CD8-positive, alpha-beta memory T cell (primary cell): ENCODE data around the gene TMED6. TPM values are rescaled to one million over a fixed set of nuclear protein-coding genes. Genes with fewer than 3 reads are reported as not detected.

ENCODE experiments used
- CTCF ChIA-PET: fragments of 350-600 bp; sonication (Branson Sonifier 250); formaldehyde crosslinking; loops from one replicate; lab custom pipeline; 2021; ENCODE audit warnings: antibody characterized with exemption; lab: Charles Lee
- POLR2A ChIA-PET: fragments of 350-600 bp; sonication (Branson Sonifier 250); formaldehyde crosslinking; loops from one replicate; lab custom pipeline; 2021; ENCODE audit warnings: antibody characterized with exemption; lab: Charles Lee
- DNase-seq, 5 donors: peaks; one replicate each; pipeline versions ENCODE4 v3.0.0 to v3.0.0-alpha.2; 2020 to 2022; ENCODE audit warnings: mixed read lengths in 1 of 5
- H3K27ac ChIP-seq: one replicate; pipeline ENCODE4 v1.7.0; 2013; ENCODE audit warnings: low read depth, mild to moderate bottlenecking, low read length, moderate library complexity
- H3K27me3 ChIP-seq: 2 replicates; pipeline ENCODE4 v1.7.0; 2013; ENCODE audit warnings: low read length, mild to moderate bottlenecking; ENCODE audit not compliant: insufficient read depth, poor library complexity, severe bottlenecking
- H3K36me3 ChIP-seq: 2 replicates; pipeline ENCODE4 v1.7.0; 2013; ENCODE audit warnings: mild to moderate bottlenecking, low read length, moderate library complexity; ENCODE audit not compliant: insufficient read depth
- H3K4me1 ChIP-seq: 2 replicates; pipeline ENCODE4 v1.7.0; 2013; ENCODE audit warnings: mild to moderate bottlenecking, low read length, moderate library complexity; ENCODE audit not compliant: insufficient read depth
- H3K4me3 ChIP-seq: 2 replicates; pipeline ENCODE4 v1.7.0; 2013; ENCODE audit warnings: mild to moderate bottlenecking, low read length
- H3K9me3 ChIP-seq: 2 replicates; pipeline ENCODE4 v1.7.0; 2013; ENCODE audit warnings: mild to moderate bottlenecking, low read length
- H3K27ac Mint-ChIP-seq, 8 donors: one replicate each; pipeline ENCODE4 v1.8.0; 2020 to 2021; ENCODE audit warnings: mixed read lengths in 8 of 8, mild to moderate bottlenecking in 6 of 8, inconsistent platforms in 3 of 8, moderate library complexity in 3 of 8
- H3K27me3 Mint-ChIP-seq, 2 donors: one replicate each; pipeline ENCODE4 v1.8.0; 2020 to 2021; ENCODE audit warnings: mixed read lengths in 2 of 2, mild to moderate bottlenecking in 1 of 2, moderate library complexity in 1 of 2
- H3K36me3 Mint-ChIP-seq, 3 donors: one replicate each; pipeline ENCODE4 v1.8.0; 2020 to 2021; ENCODE audit warnings: mixed read lengths in 3 of 3, inconsistent platforms in 1 of 3, mild to moderate bottlenecking in 1 of 3
- H3K4me1 Mint-ChIP-seq, 3 donors: one replicate each; pipeline ENCODE4 v1.8.0; 2020 to 2021; ENCODE audit warnings: mixed read lengths in 3 of 3, inconsistent platforms in 1 of 3, mild to moderate bottlenecking in 1 of 3
- H3K4me3 Mint-ChIP-seq, 7 donors: one replicate each; pipeline ENCODE4 v1.8.0; 2020 to 2021; ENCODE audit warnings: mixed read lengths in 7 of 7, mild to moderate bottlenecking in 6 of 7, moderate library complexity in 4 of 7, inconsistent platforms in 2 of 7
- H3K9me3 Mint-ChIP-seq, 5 donors: one replicate each; pipeline ENCODE4 v1.8.0; 2020 to 2022; ENCODE audit warnings: mixed read lengths in 5 of 5, mild to moderate bottlenecking in 3 of 5, moderate library complexity in 2 of 5, inconsistent platforms in 1 of 5
- polyA plus RNA-seq: library from polyadenylated mRNA; unstranded; fragments of 300-500 nt; fragmentation: Illumina TruSeq; gene quantifications from one replicate; pipeline ENCODE4 v1.2.3, GENCODE V29; 2021
- total RNA-seq, 2 experiments: library from RNA; stranded (reverse); gene quantifications; one replicate each; pipeline ENCODE4 v1.2.3, GENCODE V29; 2021

TMED6 gene
- total RNA-seq (1 to 10 TPM in 1 of 2 experiments, under 1 TPM in 1; 0.80 to 1.4 TPM), polyA plus RNA-seq (not detected)

DNA sequence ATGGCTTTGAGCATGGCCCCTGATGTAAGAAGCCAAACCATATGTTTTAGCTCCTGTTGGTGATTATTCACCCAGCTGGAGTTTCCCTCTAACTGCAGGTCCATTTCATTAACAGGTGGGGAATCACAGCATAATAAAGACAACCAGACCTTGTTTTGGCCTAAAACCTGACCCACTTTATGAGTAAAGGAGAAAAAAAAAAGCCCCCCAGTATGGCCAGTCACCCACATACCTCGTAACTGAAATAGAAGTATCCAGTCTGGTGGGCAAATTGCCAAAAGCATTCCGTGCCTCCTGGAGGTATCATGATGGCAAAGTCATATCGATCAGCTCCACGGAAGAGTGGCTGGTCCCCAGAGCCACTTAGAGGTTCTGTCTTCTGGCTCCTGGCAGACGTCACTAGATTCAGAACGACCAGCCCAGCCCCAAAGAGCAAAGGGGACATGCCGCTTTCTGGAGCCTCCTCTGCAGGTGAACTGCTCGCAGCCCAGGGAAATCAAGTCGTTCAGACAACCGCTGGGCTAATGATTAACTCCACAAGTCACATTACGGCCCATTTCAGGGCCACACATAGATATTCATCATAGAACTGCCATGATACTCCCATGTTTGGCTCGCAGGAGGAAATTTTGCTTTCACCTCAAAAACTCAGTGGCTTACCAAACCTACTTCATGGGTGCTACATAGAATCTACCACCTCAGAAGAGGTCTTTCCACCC, at the start of gene TMED6:
Gene TMED6 (minus strand): TSS at position 478 of the 719 bp plus-strand sequence. CDS start 33 bp downstream, at position 445.
- Mint-ChIP-seq H3K36me3 (peaks cover 0 to 56% (median 15%) of the 10 kb centered on the region in 3 donors), H3K9me3 (no peaks in the 10 kb centered on the region), H3K27me3 (no peaks in the 10 kb centered on the region), H3K4me3 (no peak within 1 kb of the TSS), H3K4me1 (peaks cover 0 to 5% (median 4%) of the 10 kb centered on the region in 3 donors), H3K27ac (peak within 1 kb of the TSS in 3 of 8 donors; percentile 47 to 70 (median 64))
- peaks cover 9% of the 10 kb centered on the region for H3K36me3 ChIP-seq
- no peaks in the 10 kb centered on the region for H3K4me1 ChIP-seq
- H3K27ac ChIP-seq = no peak within 1 kb of the TSS
- no peak within 1 kb of the TSS for H3K4me3 ChIP-seq
- no peak for DNase-seq
- POLR2A ChIA-PET = no interaction called here
- no peaks in the 10 kb centered on the region for H3K9me3 ChIP-seq
- H3K27me3 ChIP-seq = no peaks in the 10 kb centered on the region
- CTCF ChIA-PET = no interaction called here

DNA sequence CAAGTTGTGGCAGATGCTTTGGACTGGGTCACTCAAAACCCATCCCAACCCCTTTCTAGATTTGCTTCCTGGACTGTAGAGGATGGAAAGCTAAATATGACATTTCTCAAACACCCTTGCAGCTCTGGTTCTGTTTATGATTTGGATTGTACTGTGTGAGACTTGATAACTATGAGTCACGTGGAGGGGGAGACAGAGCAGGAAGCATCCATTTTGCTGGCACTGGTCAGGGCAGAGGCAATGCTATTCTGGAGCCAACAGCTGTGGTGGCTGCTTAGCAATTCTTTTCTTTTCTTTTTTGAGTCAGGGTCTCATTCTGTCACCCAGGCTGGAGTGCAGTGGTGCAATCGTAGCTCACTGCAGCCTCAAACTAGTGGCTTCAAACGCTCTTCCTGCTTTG, 47.8 kb upstream of the TMED6 start:
- H3K36me3 Mint-ChIP-seq = no peaks in the 10 kb centered on the region
- H3K4me3 Mint-ChIP-seq = no peak overlapping the region
- Histone ChIP-seq H3K36me3 (no peaks in the 10 kb centered on the region), H3K27ac (no peak overlapping the region), H3K4me1 (peaks cover 6% of the 10 kb centered on the region), H3K4me3 (no peak overlapping the region), H3K27me3 (no peaks in the 10 kb centered on the region), H3K9me3 (no peaks in the 10 kb centered on the region)
- peaks cover 3 to 10% (median 9%) of the 10 kb centered on the region in 3 donors for H3K4me1 Mint-ChIP-seq
- POLR2A ChIA-PET = no interaction called here
- no peaks in the 10 kb centered on the region for H3K9me3 Mint-ChIP-seq
- H3K27ac Mint-ChIP-seq = peak overlapping the region in 1 of 8 donors; percentile 61
- CTCF ChIA-PET = interaction anchor here (1.1 to 1.3 kb wide), 2 partner anchors 40 to 355 kb away, joined by 3 read pairs; partner anchors contain the start of gene NOB1
- peaks cover 0 to 4% of the 10 kb centered on the region in 2 donors for H3K27me3 Mint-ChIP-seq
- no peak for DNase-seq

DNA sequence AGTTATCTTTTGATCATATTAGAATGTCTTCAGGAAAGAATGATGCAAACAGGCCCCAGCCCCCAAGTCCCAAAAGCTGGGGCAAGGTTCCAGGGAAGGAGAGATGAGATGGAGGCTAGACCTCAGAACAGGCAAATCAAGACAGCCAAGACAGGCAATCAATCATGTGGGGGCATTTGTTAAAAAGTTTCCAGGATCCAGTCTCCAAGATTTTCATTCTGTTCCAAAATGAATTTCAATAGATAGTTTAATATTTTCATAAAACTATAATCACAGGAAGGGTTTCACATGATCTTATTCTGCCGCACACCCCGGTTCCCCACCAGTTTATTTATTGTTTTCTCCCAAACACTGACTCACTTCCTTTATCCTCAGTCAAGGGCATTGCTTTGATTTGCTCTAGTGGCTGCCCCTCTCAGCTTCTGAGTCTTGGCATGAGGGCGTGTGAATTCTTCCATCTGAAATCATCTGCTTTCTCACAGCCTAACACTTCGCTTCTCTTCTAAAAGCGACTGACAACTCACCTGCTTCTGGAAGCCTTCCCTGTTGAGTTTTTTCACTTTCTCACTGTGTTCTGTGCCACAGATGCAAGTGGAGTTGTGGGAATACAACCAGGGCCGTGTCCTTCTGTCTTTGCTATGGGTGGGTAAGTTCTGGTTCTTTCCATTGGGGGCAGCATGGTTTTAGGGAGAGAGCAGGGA, 46.4 kb upstream of the TMED6 start:
- Histone ChIP-seq H3K4me3 (no peak overlapping the region), H3K9me3 (no peaks in the 10 kb centered on the region), H3K36me3 (no peaks in the 10 kb centered on the region), H3K27ac (no peak overlapping the region), H3K27me3 (no peaks in the 10 kb centered on the region), H3K4me1 (peaks cover 6% of the 10 kb centered on the region)
- H3K36me3 Mint-ChIP-seq = no peaks in the 10 kb centered on the region
- no peaks in the 10 kb centered on the region for H3K9me3 Mint-ChIP-seq
- POLR2A ChIA-PET = no interaction called here
- H3K4me1 Mint-ChIP-seq = peaks cover 3 to 10% (median 9%) of the 10 kb centered on the region in 3 donors
- H3K27me3 Mint-ChIP-seq = peaks cover 0 to 4% of the 10 kb centered on the region in 2 donors
- CTCF ChIA-PET = interaction anchor here (1.2 kb wide), 1 partner anchor 10 kb away, joined by 4 read pairs; no protein-coding TSS in a partner anchor
- H3K4me3 Mint-ChIP-seq = no peak overlapping the region
- DNase-seq = no peak
- H3K27ac Mint-ChIP-seq = peak overlapping the region in 1 of 8 donors; percentile 8

DNA sequence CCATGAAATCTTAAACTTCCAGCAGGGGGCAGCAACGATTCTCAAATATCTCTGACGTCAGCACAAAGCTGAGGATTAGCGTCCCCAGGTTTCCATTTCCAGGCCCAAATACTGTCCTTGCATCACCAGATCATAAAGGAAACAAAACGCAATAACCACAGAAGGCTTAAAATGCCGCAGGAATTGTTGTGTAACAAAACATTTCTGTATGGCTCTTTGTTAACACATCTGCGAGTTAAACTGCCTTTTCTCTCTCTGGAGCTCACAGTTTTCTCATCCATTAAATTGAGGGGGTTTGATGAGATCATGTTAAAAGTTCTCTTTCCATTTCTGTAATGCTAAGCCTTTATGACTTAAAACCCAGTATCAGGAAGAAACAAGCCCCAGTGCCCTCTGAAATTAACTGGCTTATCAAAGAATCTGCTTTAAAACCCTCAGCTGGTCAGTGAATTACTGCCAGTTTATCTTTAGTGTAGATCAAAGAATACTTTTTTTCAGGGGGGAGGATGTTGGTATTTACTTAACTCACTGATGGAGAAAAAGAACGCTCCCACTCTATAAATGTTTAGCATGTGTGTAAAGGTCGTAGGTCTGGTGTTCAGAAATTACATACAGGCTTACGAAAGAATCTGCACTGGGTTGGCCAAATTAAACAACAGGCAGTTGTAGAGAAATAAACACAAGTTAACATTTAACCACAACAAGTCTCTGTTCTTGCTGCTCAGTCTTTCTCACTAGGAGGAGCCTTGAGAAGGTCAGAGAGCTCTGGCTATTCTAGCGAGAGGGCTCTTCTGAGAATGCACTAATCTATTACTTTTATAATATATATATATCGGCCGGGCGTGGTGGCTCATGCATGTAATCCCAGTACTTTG, 44.8 kb upstream of the TMED6 start:
- ChIA-PET CTCF (interaction anchor here (0.7 to 2.7 kb wide), 20 partner anchors 9 to 358 kb away, joined by 3 to 19 read pairs (median 4); partner anchors contain the start of genes CYB5B and NOB1), POLR2A (interaction anchor here (1.4 kb wide), 1 partner anchor 10 kb away, joined by 7 read pairs; the partner anchor contains the start of gene TERF2)
- DNase-seq = peak; percentile 58 to 75 (median 62)
- H3K4me1 ChIP-seq = peaks cover 6% of the 10 kb centered on the region
- no peaks in the 10 kb centered on the region for H3K9me3 Mint-ChIP-seq
- H3K36me3 Mint-ChIP-seq = no peaks in the 10 kb centered on the region
- H3K4me3 Mint-ChIP-seq = peak overlapping the region in 1 of 7 donors; percentile 2
- H3K27ac ChIP-seq = no peak overlapping the region
- H3K27ac Mint-ChIP-seq = peak overlapping the region in 6 of 8 donors; percentile 8 to 76 (median 45)
- peaks cover 3 to 10% (median 9%) of the 10 kb centered on the region in 3 donors for H3K4me1 Mint-ChIP-seq
- no peaks in the 10 kb centered on the region for H3K27me3 ChIP-seq
- H3K27me3 Mint-ChIP-seq = peaks cover 0 to 4% of the 10 kb centered on the region in 2 donors
- H3K4me3 ChIP-seq = no peak overlapping the region
- no peaks in the 10 kb centered on the region for H3K9me3 ChIP-seq
- H3K36me3 ChIP-seq = no peaks in the 10 kb centered on the region

DNA sequence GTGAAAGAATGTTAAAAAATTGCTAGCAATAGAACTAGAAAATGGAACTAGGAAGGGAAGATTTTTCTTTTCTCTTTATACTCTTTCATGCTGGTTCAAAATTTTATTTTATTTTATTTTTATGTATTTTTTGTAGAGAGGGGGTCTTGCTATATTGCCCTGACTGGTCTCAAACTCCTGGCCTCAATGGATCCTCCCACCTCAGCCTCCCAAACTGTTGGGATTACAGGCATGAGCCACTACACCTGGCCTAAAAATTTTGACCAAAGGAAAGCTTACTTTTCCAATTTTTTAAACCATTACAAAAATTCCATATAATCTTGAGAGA, 44.2 kb upstream of the TMED6 start:
- peaks cover 0 to 4% of the 10 kb centered on the region in 2 donors for H3K27me3 Mint-ChIP-seq
- peaks cover 3 to 10% (median 9%) of the 10 kb centered on the region in 3 donors for H3K4me1 Mint-ChIP-seq
- Histone ChIP-seq H3K27me3 (no peaks in the 10 kb centered on the region), H3K4me1 (peaks cover 6% of the 10 kb centered on the region), H3K4me3 (no peak overlapping the region), H3K36me3 (no peaks in the 10 kb centered on the region), H3K27ac (no peak overlapping the region), H3K9me3 (no peaks in the 10 kb centered on the region)
- H3K9me3 Mint-ChIP-seq = no peaks in the 10 kb centered on the region
- DNase-seq = no peak
- peak overlapping the region in 5 of 8 donors; percentile 12 to 76 (median 56) for H3K27ac Mint-ChIP-seq
- H3K36me3 Mint-ChIP-seq = no peaks in the 10 kb centered on the region
- CTCF ChIA-PET = interaction anchor here (0.7 to 2.7 kb wide), 20 partner anchors 8 to 359 kb away, joined by 3 to 19 read pairs (median 4); partner anchors contain the start of genes CYB5B and NOB1
- POLR2A ChIA-PET = interaction anchor here (1.4 kb wide), 1 partner anchor 10 kb away, joined by 7 read pairs; the partner anchor contains the start of gene TERF2
- peak overlapping the region in 1 of 7 donors; percentile 36 for H3K4me3 Mint-ChIP-seq

DNA sequence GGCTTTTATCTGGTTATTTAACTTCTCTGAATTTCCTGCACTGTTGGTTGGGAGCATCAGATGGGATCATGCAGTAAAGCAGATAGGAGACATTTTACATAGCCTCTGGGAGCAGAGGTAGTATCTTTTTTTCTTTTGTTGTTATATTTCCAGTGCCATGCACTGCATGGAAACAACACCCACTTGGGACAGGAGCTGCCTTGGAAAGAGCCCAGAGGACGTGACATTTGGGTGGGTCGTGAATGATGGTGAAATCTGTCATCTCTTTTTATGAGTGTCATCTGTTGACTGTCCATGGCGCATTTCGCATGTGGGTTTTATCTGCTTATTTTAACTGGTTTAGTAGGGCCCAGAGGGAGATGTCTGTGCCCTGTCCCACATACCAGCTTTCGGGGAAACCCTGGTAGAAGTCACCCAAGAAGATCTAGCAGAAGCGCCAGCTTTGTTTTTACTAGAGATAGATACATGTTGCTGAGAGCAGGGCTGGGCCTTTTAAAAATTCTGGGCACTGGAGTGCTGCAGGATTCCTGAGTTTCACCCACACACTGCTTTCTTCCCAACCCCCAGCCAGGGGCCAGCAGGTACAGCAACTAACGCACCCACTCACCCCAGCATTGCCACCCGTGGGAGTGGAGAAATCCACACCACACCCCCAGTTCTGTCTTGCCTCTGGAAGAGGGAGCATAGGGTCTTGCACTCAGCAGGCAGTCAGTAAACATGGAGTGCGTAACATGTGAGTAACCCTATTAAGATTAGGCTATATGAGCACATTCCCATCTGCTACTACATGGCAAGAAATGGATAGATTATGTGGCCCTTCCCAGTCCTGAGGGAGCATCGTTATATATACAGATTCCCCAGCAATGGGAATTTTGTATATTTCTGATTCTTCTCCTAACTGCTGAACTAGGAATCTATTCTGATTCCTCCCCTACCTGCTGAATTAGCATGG, 42.6 kb upstream of the TMED6 start:
- H3K4me3 Mint-ChIP-seq = no peak overlapping the region
- H3K27me3 Mint-ChIP-seq = peaks cover 0 to 2% of the 10 kb centered on the region in 2 donors
- H3K27ac ChIP-seq = no peak overlapping the region
- POLR2A ChIA-PET = interaction anchor here (0.7 kb wide), 1 partner anchor 691 kb away, joined by 5 read pairs; no protein-coding TSS in a partner anchor
- peaks cover 6% of the 10 kb centered on the region for H3K4me1 ChIP-seq
- no peaks in the 10 kb centered on the region for H3K36me3 ChIP-seq
- no peaks in the 10 kb centered on the region for H3K9me3 Mint-ChIP-seq
- no peaks in the 10 kb centered on the region for H3K36me3 Mint-ChIP-seq
- CTCF ChIA-PET = interaction anchor here (1.6 to 2.7 kb wide), 3 partner anchors 14 to 360 kb away, joined by 3 to 19 read pairs (median 11); partner anchors contain the start of gene NOB1
- H3K27ac Mint-ChIP-seq = no peak overlapping the region
- H3K4me1 Mint-ChIP-seq = peaks cover 3 to 10% (median 9%) of the 10 kb centered on the region in 3 donors
- no peaks in the 10 kb centered on the region for H3K9me3 ChIP-seq
- no peak for DNase-seq
- no peaks in the 10 kb centered on the region for H3K27me3 ChIP-seq
- no peak overlapping the region for H3K4me3 ChIP-seq
